CD4-positive, alpha-beta T cell treated with Interleukin-17A for 1 hour (primary cell): ENCODE data around the gene IRX2.

Source experiments
- DNase-seq: peaks from one replicate; pipeline ENCODE4 v3.0.0-alpha.2; 2020

Gene IRX2

GRCh38 chr5:2751592-2752021 is at the start of gene IRX2:
Gene IRX2 (minus strand): TSS chr5:2751677. CDS start chr5:2751413, 264 bp downstream.
- DNase-seq: no peak

- no peak for DNase-seq
Observed at GRCh38 chr5:2800035-2800434, 48.6 kb upstream of the IRX2 start.

- no peak for DNase-seq
Observed at GRCh38 chr5:2797981-2798380, 46.5 kb upstream of the IRX2 start.

GRCh38 chr5:2797160-2797559 is 45.7 kb upstream of the IRX2 start:
- no peak for DNase-seq

- no peak for DNase-seq
Observed at GRCh38 chr5:2783223-2783622, 31.7 kb upstream of the IRX2 start.

GRCh38 chr5:2782658-2783057 is 31.2 kb upstream of the IRX2 start:
- no peak for DNase-seq

- DNase-seq: no peak
Observed at GRCh38 chr5:2780421-2781171, 29.1 kb upstream of the IRX2 start.

GRCh38 chr5:2779459-2779858 is 28.0 kb upstream of the IRX2 start:
- no peak for DNase-seq

- no peak for DNase-seq
Observed at GRCh38 chr5:2776337-2777302, 25.1 kb upstream of the IRX2 start.

- no peak for DNase-seq
Observed at GRCh38 chr5:2773327-2773726, 21.9 kb upstream of the IRX2 start.

- no peak for DNase-seq
Observed at GRCh38 chr5:2767089-2767488, 15.6 kb upstream of the IRX2 start.

GRCh38 chr5:2764581-2764980 is 13.1 kb upstream of the IRX2 start:
- DNase-seq: no peak

GRCh38 chr5:2763533-2763794 is 12.0 kb upstream of the IRX2 start:
- no peak for DNase-seq

- DNase-seq: no peak
Observed at GRCh38 chr5:2762744-2763532, 11.5 kb upstream of the IRX2 start.

- no peak for DNase-seq
Observed at GRCh38 chr5:2761921-2762488, 10.5 kb upstream of the IRX2 start.

- no peak for DNase-seq
Observed at GRCh38 chr5:2759696-2760461, 8.4 kb upstream of the IRX2 start.

GRCh38 chr5:2759091-2759490 is 7.6 kb upstream of the IRX2 start:
- DNase-seq: no peak

- no peak for DNase-seq
Observed at GRCh38 chr5:2758632-2759031, 7.2 kb upstream of the IRX2 start.

- no peak for DNase-seq
Observed at GRCh38 chr5:2757563-2758351, 6.3 kb upstream of the IRX2 start.

GRCh38 chr5:2756211-2757152 is 5.0 kb upstream of the IRX2 start:
- no peak for DNase-seq
